H9 (cell line): ENCODE results near the gene ATP6V0B. TPM values are rescaled to one million over a fixed set of nuclear protein-coding genes. Genes with fewer than 3 reads are reported as not detected.

ENCODE experiments used
- DNase-seq: peaks from one replicate; pipeline ENCODE4 v3.0.0-alpha.2; 2017
- H2AFZ ChIP-seq: one replicate; pipeline ENCODE4 v1.6.1; 2013; ENCODE audit warnings: mild to moderate bottlenecking, low read length, control low read depth, moderate library complexity
- H2AK5ac ChIP-seq: 2 replicates; pipeline ENCODE4 v1.6.1; 2013; ENCODE audit warnings: low read length, control low read depth, mixed read lengths; ENCODE audit not compliant: insufficient read length
- H2BK120ac ChIP-seq: one replicate; pipeline ENCODE4 v1.6.1; 2013; ENCODE audit warnings: low read depth, mild to moderate bottlenecking, low read length, control low read depth, inconsistent platforms; ENCODE audit not compliant: poor library complexity, severe bottlenecking
- H2BK12ac ChIP-seq: 2 replicates; pipeline ENCODE4 v1.6.1; 2013; ENCODE audit warnings: low read length, control low read depth, mixed read lengths, low read depth; ENCODE audit not compliant: insufficient read length
- H2BK15ac ChIP-seq: 2 replicates; pipeline ENCODE4 v1.6.1; 2013; ENCODE audit warnings: low read depth, low read length, control low read depth
- H2BK20ac ChIP-seq: one replicate; pipeline ENCODE4 v1.6.1; 2013; ENCODE audit warnings: low read depth, mild to moderate bottlenecking, low read length, control low read depth, inconsistent platforms; ENCODE audit not compliant: poor library complexity, severe bottlenecking
- H2BK5ac ChIP-seq: 2 replicates; pipeline ENCODE4 v1.6.1; 2013; ENCODE audit warnings: low read length, control low read depth, mixed read lengths; ENCODE audit not compliant: insufficient read length
- H3K14ac ChIP-seq: 2 replicates; pipeline ENCODE4 v1.6.1; 2013; ENCODE audit warnings: low read length, control low read depth; ENCODE audit not compliant: insufficient read depth
- H3K18ac ChIP-seq: 2 replicates; pipeline ENCODE4 v1.6.1; 2013; ENCODE audit warnings: low read depth, mild to moderate bottlenecking, mixed read lengths, low read length, control low read depth; ENCODE audit not compliant: insufficient read length
- H3K23ac ChIP-seq: 2 replicates; pipeline ENCODE4 v1.6.1; 2013; ENCODE audit warnings: low read length, control low read depth, mixed read lengths, low read depth; ENCODE audit not compliant: insufficient read length
- H3K23me2 ChIP-seq: 2 replicates; pipeline ENCODE4 v1.6.1; 2013; ENCODE audit warnings: low read depth, mild to moderate bottlenecking, mixed read lengths, low read length, control low read depth; ENCODE audit not compliant: insufficient read length, poor library complexity, severe bottlenecking
- H3K27ac ChIP-seq: 2 replicates; pipeline ENCODE4 v1.5.1; 2013; ENCODE audit warnings: low read length, control low read depth, mixed read lengths, low read depth; ENCODE audit not compliant: insufficient read length
- H3K27me3 ChIP-seq: 2 replicates; pipeline ENCODE4 v1.6.1; 2013; ENCODE audit warnings: low read length, control low read depth, inconsistent platforms; ENCODE audit not compliant: insufficient read depth
- H3K4ac ChIP-seq: 2 replicates; pipeline ENCODE4 v1.6.1; 2013; ENCODE audit warnings: low read depth, mild to moderate bottlenecking, control low read depth, inconsistent platforms, low read length, moderate library complexity
- H3K4me1 ChIP-seq: 2 replicates; pipeline ENCODE4 v1.6.1; 2013; ENCODE audit warnings: low read length, control low read depth, inconsistent platforms; ENCODE audit not compliant: insufficient read depth
- H3K4me2 ChIP-seq: 2 replicates; pipeline ENCODE4 v1.6.1; 2013; ENCODE audit warnings: low read length, control low read depth, mixed read lengths; ENCODE audit not compliant: insufficient read length, insufficient read depth
- H3K56ac ChIP-seq: 2 replicates; pipeline ENCODE4 v1.6.1; 2013; ENCODE audit warnings: low read depth, mild to moderate bottlenecking, mixed read lengths, low read length, control low read depth; ENCODE audit not compliant: insufficient read length
- H3K79me1 ChIP-seq: 2 replicates; pipeline ENCODE4 v1.6.1; 2013; ENCODE audit warnings: low read depth, mild to moderate bottlenecking, moderate library complexity, low read length, control low read depth, inconsistent platforms; ENCODE audit not compliant: insufficient read depth, poor library complexity, severe bottlenecking
- H3K79me2 ChIP-seq: 2 replicates; pipeline ENCODE4 v1.6.1; 2013; ENCODE audit warnings: low read length, control low read depth, inconsistent platforms; ENCODE audit not compliant: insufficient read depth
- H3K9ac ChIP-seq: 2 replicates; pipeline ENCODE4 v1.6.1; 2013; ENCODE audit warnings: low read length, control low read depth, mixed read lengths; ENCODE audit not compliant: insufficient read length; ENCODE audit errors: extremely low read depth
- H3K9me3 ChIP-seq: one replicate; pipeline ENCODE4 v1.6.1; 2013; ENCODE audit warnings: low read depth, low read length, inconsistent platforms; ENCODE audit not compliant: control insufficient read depth
- H3T11ph ChIP-seq: one replicate; pipeline ENCODE4 v1.6.1; 2013; ENCODE audit warnings: mild to moderate bottlenecking, low read length, control low read depth, inconsistent platforms
- H4K20me1 ChIP-seq: one replicate; pipeline ENCODE4 v1.6.1; 2013; ENCODE audit not compliant: control insufficient read depth, insufficient read length, insufficient read depth
- H4K5ac ChIP-seq: 2 replicates; pipeline ENCODE4 v1.6.1; 2013; ENCODE audit warnings: low read depth, mild to moderate bottlenecking, mixed read lengths, low read length, control low read depth; ENCODE audit not compliant: insufficient read length
- H4K8ac ChIP-seq: replicated peaks from 2 replicates; pipeline ENCODE4 v1.6.1; 2013; ENCODE audit warnings: low read length, control low read depth, mixed read lengths, low read depth; ENCODE audit not compliant: insufficient read length
- H4K91ac ChIP-seq: 2 replicates; pipeline ENCODE4 v1.6.1; 2013; ENCODE audit warnings: low read depth, mild to moderate bottlenecking, moderate library complexity, mixed read lengths, low read length, control low read depth; ENCODE audit not compliant: insufficient read length
- H3K27ac Mint-ChIP-seq, 3 experiments: 2 replicates in 2 of 3; 3 replicates in 1 of 3; pipeline ENCODE4 v1.8.0; 2020 to 2021; ENCODE audit warnings: mixed read lengths in 3 of 3, mild to moderate bottlenecking in 1 of 3, moderate library complexity in 1 of 3
- H3K27me3 Mint-ChIP-seq: 2 replicates; pipeline ENCODE4 v1.8.0; 2021; ENCODE audit warnings: low read depth, mild to moderate bottlenecking, moderate library complexity, mixed read lengths
- H3K36me3 Mint-ChIP-seq, 3 experiments: 2 replicates in 2 of 3; 3 replicates in 1 of 3; pipeline ENCODE4 v1.8.0; 2020 to 2021; ENCODE audit warnings: low read depth in 3 of 3, mixed read lengths in 3 of 3; ENCODE audit not compliant: insufficient read depth in 1 of 3
- H3K4me1 Mint-ChIP-seq, 2 experiments: 2 replicates each; pipeline ENCODE4 v1.8.0; 2020; ENCODE audit warnings: mixed read lengths in 2 of 2
- H3K4me3 Mint-ChIP-seq, 2 experiments: 2 replicates in 1 of 2; 3 replicates in 1 of 2; pipeline ENCODE4 v1.8.0; 2020 to 2021; ENCODE audit warnings: mild to moderate bottlenecking in 2 of 2, mixed read lengths in 2 of 2, moderate library complexity in 1 of 2
- H3K9me3 Mint-ChIP-seq, 2 experiments: 2 replicates in 1 of 2; 3 replicates in 1 of 2; pipeline ENCODE4 v1.8.0; 2020; ENCODE audit warnings: mild to moderate bottlenecking in 2 of 2, mixed read lengths in 2 of 2, moderate library complexity in 1 of 2
- CTCF ChIP-seq: fragments of 200-600 bp; sonication (generic); conservative IDR thresholded peaks from 3 replicates; pipeline ENCODE4 v1.8.0; 2021; ENCODE audit warnings: antibody characterized with exemption, mild to moderate bottlenecking
- WGBS: extraction: QIAGEN DNeasy Blood & Tissue Kit; methylation state at CpG from one replicate; pipeline ENCODE4 v1.1.7; 2013; ENCODE audit warnings: missing lambda C conversion rate, low lambda C conversion rate, mixed read lengths; ENCODE audit not compliant: insufficient read length; ENCODE audit errors: extremely low coverage; 5-methylcytosine and 5-hydroxymethylcytosine counted together
- total RNA-seq: library from RNA; stranded (reverse); gene quantifications from 2 replicates; pipeline ENCODE4 v1.2.1, GENCODE V29; 2021

ATP6V0B gene
- total RNA-seq, 1 experiment from 2014 or later, result 131 TPM

DNA sequence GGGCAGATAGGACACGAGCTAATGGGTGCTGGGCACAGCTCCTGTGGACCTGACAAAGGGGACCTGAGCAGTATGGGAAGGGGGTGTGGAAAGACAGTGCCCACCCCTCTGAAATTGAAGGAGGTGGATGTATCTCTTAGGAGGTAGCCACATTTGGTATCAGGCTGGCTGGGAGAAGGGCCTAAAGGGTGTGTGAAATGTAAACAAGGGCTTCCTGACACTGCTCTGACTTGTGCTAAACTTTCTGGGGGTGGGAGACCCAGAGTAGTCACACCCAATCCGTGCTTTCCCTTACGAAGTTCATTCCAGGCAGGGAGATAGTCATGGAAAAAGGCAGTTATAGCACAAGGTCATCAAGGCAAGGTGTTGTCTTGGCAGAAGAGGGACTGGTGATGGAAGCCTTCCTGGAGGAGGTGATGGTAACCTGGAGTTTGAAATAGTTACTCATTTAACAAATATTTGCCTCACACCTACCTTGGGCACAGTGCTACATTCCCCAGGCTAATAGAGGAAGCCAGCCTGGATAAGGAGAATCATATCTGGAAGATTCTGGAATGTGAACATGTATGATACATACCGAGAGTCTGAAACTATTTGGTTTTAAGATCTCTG, 11.3 kb downstream of the ATP6V0B start:
- H3K9ac ChIP-seq, result no peak overlapping the region
- no peak overlapping the region for H3K18ac ChIP-seq
- H3K4me3 Mint-ChIP-seq, result no peak overlapping the region
- H3K23ac ChIP-seq, result no peak overlapping the region
- H3K79me2 ChIP-seq, result no peaks in the 10 kb centered on the region; the same call in 1 of the 2 replicates
- no peak for TF ChIP-seq CTCF
- H3K36me3 Mint-ChIP-seq, result peaks cover 15 to 49% (median 42%) of the 10 kb centered on the region in 3 experiments; a peak in 6 of 7 replicates
- no peak overlapping the region for H4K8ac ChIP-seq
- no peak overlapping the region for H3K27ac ChIP-seq
- H2AFZ ChIP-seq, result no peak overlapping the region
- H3K23me2 ChIP-seq, result peaks cover 3% of the 10 kb centered on the region
- WGBS, result no CpG with 5 or more reads among the region's 4 CpGs
- H4K91ac ChIP-seq, result no peak overlapping the region
- no peak overlapping the region for H3K56ac ChIP-seq
- H3K4ac ChIP-seq, result no peak overlapping the region
- no peak for DNase-seq
- H3T11ph ChIP-seq, result no peak overlapping the region
- no peaks in the 10 kb centered on the region for H3K9me3 ChIP-seq
- H3K27me3 Mint-ChIP-seq, result peaks cover 2% of the 10 kb centered on the region
- no peaks in the 10 kb centered on the region for H3K4me1 ChIP-seq
- no peak overlapping the region for H3K27ac Mint-ChIP-seq
- H4K5ac ChIP-seq, result no peak overlapping the region
- no peak overlapping the region for H3K14ac ChIP-seq
- no peaks in the 10 kb centered on the region for H3K79me1 ChIP-seq
- H2BK12ac ChIP-seq, result no peak overlapping the region
- H2BK15ac ChIP-seq, result no peak overlapping the region
- peaks cover 5 to 7% of the 10 kb centered on the region in 2 experiments for H3K4me1 Mint-ChIP-seq
- H2AK5ac ChIP-seq, result no peak overlapping the region
- H3K9me3 Mint-ChIP-seq, result no peaks in the 10 kb centered on the region
- H2BK20ac ChIP-seq, result no peak overlapping the region
- H3K4me2 ChIP-seq, result no peak overlapping the region
- no peaks in the 10 kb centered on the region for H3K27me3 ChIP-seq
- H2BK5ac ChIP-seq, result no peak overlapping the region
- no peak overlapping the region for H2BK120ac ChIP-seq
- H4K20me1 ChIP-seq, result no peaks in the 10 kb centered on the region
